ENCODE results near the gene SF3B3. TPM values are rescaled to one million over a fixed set of nuclear protein-coding genes. Genes with fewer than 3 reads are reported as not detected.
A peak's percentile ranks its signal among the peaks of the same experiment; 100 is the strongest.

The SF3B3 gene
- total RNA-seq, 1 experiment from 2014 or later, result 475 TPM

- Mint-ChIP-seq H3K27me3 (ENCODE audit: low read depth) (peaks cover 5% of the 10 kb centered on the region; the same call in 1 of the 2 replicates), H3K27ac (peak overlapping the region; percentile 88; the same call in 1 of the 2 replicates), H3K4me1 (peaks cover 42% of the 10 kb centered on the region), H3K36me3 (peaks cover 41% of the 10 kb centered on the region), H3K4me3 (no peak overlapping the region), H3K9me3 (no peaks in the 10 kb centered on the region)
- ATAC-seq (no peak), DNase-seq (ENCODE audit: low spot score) (no peak)
- POLR2A ChIA-PET, result interaction anchor here (1.6 kb wide), 1 partner anchor 33 kb away, joined by 3 read pairs; no protein-coding TSS in a partner anchor
- CTCF ChIA-PET, result interaction anchor here (1.1 to 3.7 kb wide), 4 partner anchors 26 to 142 kb away, joined by 4 to 22 read pairs (median 4); no protein-coding TSS in a partner anchor
- TF ChIP-seq, protein P1, sequence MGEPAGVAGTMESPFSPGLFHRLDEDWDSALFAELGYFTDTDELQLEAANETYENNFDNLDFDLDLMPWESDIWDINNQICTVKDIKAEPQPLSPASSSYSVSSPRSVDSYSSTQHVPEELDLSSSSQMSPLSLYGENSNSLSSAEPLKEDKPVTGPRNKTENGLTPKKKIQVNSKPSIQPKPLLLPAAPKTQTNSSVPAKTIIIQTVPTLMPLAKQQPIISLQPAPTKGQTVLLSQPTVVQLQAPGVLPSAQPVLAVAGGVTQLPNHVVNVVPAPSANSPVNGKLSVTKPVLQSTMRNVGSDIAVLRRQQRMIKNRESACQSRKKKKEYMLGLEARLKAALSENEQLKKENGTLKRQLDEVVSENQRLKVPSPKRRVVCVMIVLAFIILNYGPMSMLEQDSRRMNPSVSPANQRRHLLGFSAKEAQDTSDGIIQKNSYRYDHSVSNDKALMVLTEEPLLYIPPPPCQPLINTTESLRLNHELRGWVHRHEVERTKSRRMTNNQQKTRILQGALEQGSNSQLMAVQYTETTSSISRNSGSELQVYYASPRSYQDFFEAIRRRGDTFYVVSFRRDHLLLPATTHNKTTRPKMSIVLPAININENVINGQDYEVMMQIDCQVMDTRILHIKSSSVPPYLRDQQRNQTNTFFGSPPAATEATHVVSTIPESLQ (CRISPR knock-in tag; IDR thresholded peaks at IDR 0.05), result no peak
- TF ChIP-seq USF2 (CRISPR knock-in tag; IDR thresholded peaks at IDR 0.05), result no peak
- peak; percentile 84 for TF ChIP-seq ZNF121 (CRISPR knock-in tag; IDR thresholded peaks at IDR 0.05)
Measured at GRCh38 chr16:70612931-70613330, 89.3 kb downstream of the SF3B3 start.

GRCh38 chr16:70614208-70614951, 90.8 kb downstream of the SF3B3 start:
- DNase-seq (ENCODE audit: low spot score) (no peak), ATAC-seq (0 out of 2 replicates have a peak, but pooled peaks have one; percentile 4)
- CTCF ChIA-PET, result interaction anchor here (1.1 kb wide), 1 partner anchor 40 kb away, joined by 3 read pairs; no protein-coding TSS in a partner anchor
- TF ChIP-seq, protein P2, sequence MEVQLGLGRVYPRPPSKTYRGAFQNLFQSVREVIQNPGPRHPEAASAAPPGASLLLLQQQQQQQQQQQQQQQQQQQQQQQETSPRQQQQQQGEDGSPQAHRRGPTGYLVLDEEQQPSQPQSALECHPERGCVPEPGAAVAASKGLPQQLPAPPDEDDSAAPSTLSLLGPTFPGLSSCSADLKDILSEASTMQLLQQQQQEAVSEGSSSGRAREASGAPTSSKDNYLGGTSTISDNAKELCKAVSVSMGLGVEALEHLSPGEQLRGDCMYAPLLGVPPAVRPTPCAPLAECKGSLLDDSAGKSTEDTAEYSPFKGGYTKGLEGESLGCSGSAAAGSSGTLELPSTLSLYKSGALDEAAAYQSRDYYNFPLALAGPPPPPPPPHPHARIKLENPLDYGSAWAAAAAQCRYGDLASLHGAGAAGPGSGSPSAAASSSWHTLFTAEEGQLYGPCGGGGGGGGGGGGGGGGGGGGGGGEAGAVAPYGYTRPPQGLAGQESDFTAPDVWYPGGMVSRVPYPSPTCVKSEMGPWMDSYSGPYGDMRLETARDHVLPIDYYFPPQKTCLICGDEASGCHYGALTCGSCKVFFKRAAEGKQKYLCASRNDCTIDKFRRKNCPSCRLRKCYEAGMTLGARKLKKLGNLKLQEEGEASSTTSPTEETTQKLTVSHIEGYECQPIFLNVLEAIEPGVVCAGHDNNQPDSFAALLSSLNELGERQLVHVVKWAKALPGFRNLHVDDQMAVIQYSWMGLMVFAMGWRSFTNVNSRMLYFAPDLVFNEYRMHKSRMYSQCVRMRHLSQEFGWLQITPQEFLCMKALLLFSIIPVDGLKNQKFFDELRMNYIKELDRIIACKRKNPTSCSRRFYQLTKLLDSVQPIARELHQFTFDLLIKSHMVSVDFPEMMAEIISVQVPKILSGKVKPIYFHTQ (CRISPR knock-in tag; IDR thresholded peaks at IDR 0.05), result peak; percentile 42; the same call in 1 of the 2 replicates
- TF ChIP-seq GRHL2 (CRISPR knock-in tag; IDR thresholded peaks at IDR 0.05; ENCODE audit: insufficient replicate concordance, severe bottlenecking) (no peak), ZNF416 (CRISPR knock-in tag; IDR thresholded peaks at IDR 0.05) (0 out of 2 replicates have a peak, but pooled peaks have one; percentile 10), ZNF423 (CRISPR knock-in tag; IDR thresholded peaks at IDR 0.05) (no peak), JUN (CRISPR knock-in tag; IDR thresholded peaks at IDR 0.05) (no peak)
- POLR2A ChIA-PET, result interaction anchor here (0.5 kb wide), 1 partner anchor 46 kb away, joined by 8 read pairs; no protein-coding TSS in a partner anchor
- H3K4me3 Mint-ChIP-seq, result no peak overlapping the region
- H3K36me3 Mint-ChIP-seq, result peaks cover 55% of the 10 kb centered on the region
- peak overlapping the region; percentile 46 for H3K27ac Mint-ChIP-seq
- H3K27me3 Mint-ChIP-seq (ENCODE audit: low read depth), result no peaks in the 10 kb centered on the region; the same call in 1 of the 2 replicates
- no peaks in the 10 kb centered on the region for H3K9me3 Mint-ChIP-seq
- H3K4me1 Mint-ChIP-seq, result peaks cover 54% of the 10 kb centered on the region

GRCh38 chr16:70615945-70616344, 92.3 kb downstream of the SF3B3 start:
- peaks cover 71% of the 10 kb centered on the region for H3K36me3 Mint-ChIP-seq
- no peak for TF ChIP-seq OVOL2 (CRISPR knock-in tag; IDR thresholded peaks at IDR 0.05; ENCODE audit: borderline replicate concordance)
- TF ChIP-seq EMX1 (CRISPR knock-in tag; IDR thresholded peaks at IDR 0.05), result no peak
- no peak for TF ChIP-seq CREM (CRISPR knock-in tag; IDR thresholded peaks at IDR 0.05)
- TF ChIP-seq ZNF396 (CRISPR knock-in tag; IDR thresholded peaks at IDR 0.05; ENCODE audit: borderline replicate concordance), result no peak
- TF ChIP-seq ZNF317 (CRISPR knock-in tag; IDR thresholded peaks at IDR 0.05; ENCODE audit: borderline replicate concordance, low read depth), result no peak
- no peak for TF ChIP-seq FOXJ3 (CRISPR knock-in tag; IDR thresholded peaks at IDR 0.05; ENCODE audit: borderline replicate concordance)
- peak; percentile 70; the same call in 1 of the 2 replicates for TF ChIP-seq ZNF425 (CRISPR knock-in tag; conservative IDR thresholded peaks at IDR 0.05)
- no peak for TF ChIP-seq TCF7 (CRISPR knock-in tag; IDR thresholded peaks at IDR 0.05; ENCODE audit: low read depth)
- no peak for TF ChIP-seq ERG (CRISPR knock-in tag; IDR thresholded peaks at IDR 0.05)
- TF ChIP-seq, protein P3, sequence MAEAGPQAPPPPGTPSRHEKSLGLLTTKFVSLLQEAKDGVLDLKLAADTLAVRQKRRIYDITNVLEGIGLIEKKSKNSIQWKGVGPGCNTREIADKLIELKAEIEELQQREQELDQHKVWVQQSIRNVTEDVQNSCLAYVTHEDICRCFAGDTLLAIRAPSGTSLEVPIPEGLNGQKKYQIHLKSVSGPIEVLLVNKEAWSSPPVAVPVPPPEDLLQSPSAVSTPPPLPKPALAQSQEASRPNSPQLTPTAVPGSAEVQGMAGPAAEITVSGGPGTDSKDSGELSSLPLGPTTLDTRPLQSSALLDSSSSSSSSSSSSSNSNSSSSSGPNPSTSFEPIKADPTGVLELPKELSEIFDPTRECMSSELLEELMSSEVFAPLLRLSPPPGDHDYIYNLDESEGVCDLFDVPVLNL (CRISPR knock-in tag; IDR thresholded peaks at IDR 0.05; ENCODE audit: borderline replicate concordance, low read depth), result no peak

More at GRCh38 chr16:70615945-70616344, 92.3 kb downstream of the SF3B3 start:
- Mint-ChIP-seq H3K4me1 (peaks cover 49% of the 10 kb centered on the region), H3K9me3 (no peaks in the 10 kb centered on the region), H3K27ac (peak overlapping the region; percentile 24; the same call in 1 of the 2 replicates), H3K27me3 (ENCODE audit: low read depth) (no peaks in the 10 kb centered on the region), H3K4me3 (peak overlapping the region; percentile 95)
- DNase-seq (ENCODE audit: low spot score) (no peak), ATAC-seq (no peak)
- CTCF ChIA-PET, result no interaction called here
- POLR2A ChIA-PET, result no interaction called here
